GM12864 (cell line): ENCODE measurements around the gene GALNT16.

ENCODE experiments used
- DNase-seq: peaks from one replicate; pipeline ENCODE4 v3.0.0-alpha.2; 2011; ENCODE audit warnings: low read depth
- H3K4me3 ChIP-seq: 2 replicates; pipeline ENCODE4 v1.5.1; 2011; ENCODE audit warnings: mild to moderate bottlenecking, low read depth, low read length, control low read depth
- TF ChIP-seq, protein P1 (sequence below): IDR thresholded peaks from 2 replicates; pipeline ENCODE4 v1.5.1; 2011; ENCODE audit warnings: low read depth, mild to moderate bottlenecking, moderate library complexity, low read length, control low read depth, inconsistent platforms; ENCODE audit errors: missing control alignments

GALNT16 gene

DNA sequence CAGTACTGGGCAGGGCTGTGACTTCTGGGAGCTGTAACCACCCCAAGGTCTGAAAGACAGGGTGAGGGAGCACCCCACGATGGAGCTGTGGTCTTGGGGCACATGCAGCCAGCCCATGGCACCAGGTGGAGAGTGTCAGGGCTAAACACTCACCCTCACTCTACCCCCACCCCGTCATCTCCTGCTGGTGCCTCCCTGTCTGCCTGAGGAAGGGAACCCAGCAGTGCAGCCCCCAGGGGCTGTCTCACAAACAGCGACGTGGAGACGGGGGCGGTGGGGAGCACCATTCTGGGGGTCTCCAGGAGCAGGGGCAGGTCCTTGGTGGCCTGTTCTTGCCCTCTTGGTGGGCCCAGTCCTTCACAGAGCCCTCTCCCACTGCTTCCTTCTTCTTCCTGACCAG, 74.6 kb downstream of the GALNT16 start:
- TF ChIP-seq, protein P1, sequence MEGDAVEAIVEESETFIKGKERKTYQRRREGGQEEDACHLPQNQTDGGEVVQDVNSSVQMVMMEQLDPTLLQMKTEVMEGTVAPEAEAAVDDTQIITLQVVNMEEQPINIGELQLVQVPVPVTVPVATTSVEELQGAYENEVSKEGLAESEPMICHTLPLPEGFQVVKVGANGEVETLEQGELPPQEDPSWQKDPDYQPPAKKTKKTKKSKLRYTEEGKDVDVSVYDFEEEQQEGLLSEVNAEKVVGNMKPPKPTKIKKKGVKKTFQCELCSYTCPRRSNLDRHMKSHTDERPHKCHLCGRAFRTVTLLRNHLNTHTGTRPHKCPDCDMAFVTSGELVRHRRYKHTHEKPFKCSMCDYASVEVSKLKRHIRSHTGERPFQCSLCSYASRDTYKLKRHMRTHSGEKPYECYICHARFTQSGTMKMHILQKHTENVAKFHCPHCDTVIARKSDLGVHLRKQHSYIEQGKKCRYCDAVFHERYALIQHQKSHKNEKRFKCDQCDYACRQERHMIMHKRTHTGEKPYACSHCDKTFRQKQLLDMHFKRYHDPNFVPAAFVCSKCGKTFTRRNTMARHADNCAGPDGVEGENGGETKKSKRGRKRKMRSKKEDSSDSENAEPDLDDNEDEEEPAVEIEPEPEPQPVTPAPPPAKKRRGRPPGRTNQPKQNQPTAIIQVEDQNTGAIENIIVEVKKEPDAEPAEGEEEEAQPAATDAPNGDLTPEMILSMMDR, result no peak
- H3K4me3 ChIP-seq, result no peak overlapping the region
- no peak for DNase-seq

- no peak overlapping the region for H3K4me3 ChIP-seq
- DNase-seq, result no peak
- TF ChIP-seq, protein P1, result no peak
Observed at GRCh38 chr14:69335371-69335771, 75.4 kb downstream of the GALNT16 start.

GRCh38 chr14:69337984-69338383, 78.0 kb downstream of the GALNT16 start:
- TF ChIP-seq, protein P1, result no peak
- no peak for DNase-seq

GRCh38 chr14:69339426-69339825, 79.5 kb downstream of the GALNT16 start:
- DNase-seq, result no peak
- TF ChIP-seq, protein P1, result no peak

More at GRCh38 chr14:69337984-69338383, 78.0 kb downstream of the GALNT16 start:
- no peak overlapping the region for H3K4me3 ChIP-seq

DNA sequence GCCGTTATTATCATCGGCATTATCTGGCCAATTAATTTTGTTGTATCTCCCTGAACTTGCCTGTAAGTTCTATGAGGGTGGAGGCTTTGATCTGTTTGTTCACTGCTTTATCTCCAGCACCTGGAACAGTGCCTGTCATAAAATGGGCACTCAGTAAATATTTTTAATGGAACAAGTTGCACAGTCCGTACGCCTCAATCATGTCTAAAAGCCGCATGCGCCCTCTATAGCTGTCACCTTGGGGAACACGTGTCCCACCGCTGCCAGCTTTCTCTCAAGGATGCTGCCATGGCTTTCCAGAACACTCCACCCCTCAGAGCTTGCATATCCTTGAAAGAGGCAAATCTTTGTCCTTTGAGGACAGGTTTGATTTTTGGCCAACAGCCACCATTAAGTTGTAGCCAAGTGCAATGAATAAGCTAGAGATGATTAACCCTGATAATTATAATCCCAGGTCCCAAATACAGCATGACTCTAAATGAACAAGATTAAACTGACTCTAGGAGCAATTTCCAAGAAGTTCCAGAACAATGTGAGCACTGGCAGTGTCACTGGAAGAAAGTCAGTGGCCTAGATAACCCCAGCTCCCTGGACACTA, 83.1 kb downstream of the GALNT16 start:
- TF ChIP-seq, protein P1, result no peak
- H3K4me3 ChIP-seq, result no peak overlapping the region
- DNase-seq, result no peak

More at GRCh38 chr14:69339426-69339825, 79.5 kb downstream of the GALNT16 start:
- H3K4me3 ChIP-seq, result no peak overlapping the region

DNA sequence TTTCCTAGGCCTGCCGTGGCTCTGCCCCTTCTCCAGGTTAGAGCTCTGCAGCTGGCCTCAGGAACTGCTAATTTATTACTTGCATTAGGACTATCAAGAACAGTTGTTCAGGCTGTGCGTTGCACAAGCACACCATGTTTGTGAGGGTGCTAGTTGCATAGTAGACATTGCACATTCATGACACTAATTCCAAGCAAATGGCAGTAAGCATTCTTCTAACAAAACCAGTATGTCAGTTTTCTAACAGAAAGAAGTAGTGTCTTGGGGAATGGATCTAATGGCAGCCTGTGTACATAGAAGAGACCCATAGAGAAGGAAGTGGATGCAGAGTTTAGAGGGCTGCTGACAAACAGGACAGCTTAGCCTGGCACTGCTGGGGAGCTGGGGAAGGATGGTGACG, 84.2 kb downstream of the GALNT16 start:
- no peak overlapping the region for H3K4me3 ChIP-seq
- DNase-seq, result no peak
- TF ChIP-seq, protein P1, result no peak

GRCh38 chr14:69345402-69345801, 85.4 kb downstream of the GALNT16 start:
- no peak for DNase-seq
- no peak overlapping the region for H3K4me3 ChIP-seq
- TF ChIP-seq, protein P1, result no peak
